Liver (tissue), 9 donors: ENCODE measurements around the gene GLMP. TPM values are rescaled to one million over a fixed set of nuclear protein-coding genes. Genes with fewer than 3 reads are reported as not detected.

Experiments used
- DNase-seq: peaks from one replicate; pipeline ENCODE4 v3.0.0-alpha.2; 2017; ENCODE audit warnings: low spot score
- H3K27ac ChIP-seq, 2 donors: one replicate each; pipeline ENCODE4 v1.7.0; 2013; ENCODE audit warnings: inconsistent platforms in 2 of 2, low read length in 2 of 2, control low read depth in 1 of 2, low read depth in 1 of 2, mild to moderate bottlenecking in 1 of 2
- H3K27me3 ChIP-seq, 4 donors: one replicate each; pipeline versions ENCODE4 v1.6.1 to v1.7.0; 2013; ENCODE audit warnings: low read length in 3 of 4, inconsistent platforms in 1 of 4, mild to moderate bottlenecking in 1 of 4, moderate library complexity in 1 of 4; ENCODE audit not compliant: control insufficient read depth in 4 of 4, insufficient read depth in 4 of 4
- H3K36me3 ChIP-seq, 4 donors: one replicate each; pipeline versions ENCODE4 v1.6.1 to v1.7.0; 2013; ENCODE audit warnings: low read length in 3 of 4, mild to moderate bottlenecking in 3 of 4, low read depth in 1 of 4, moderate library complexity in 1 of 4; ENCODE audit not compliant: control insufficient read depth in 4 of 4, insufficient read depth in 3 of 4
- H3K4me1 ChIP-seq, 4 donors: one replicate each; pipeline versions ENCODE4 v1.6.1 to v1.7.0; 2013; ENCODE audit warnings: low read length in 3 of 4, mild to moderate bottlenecking in 3 of 4, moderate library complexity in 1 of 4; ENCODE audit not compliant: control insufficient read depth in 4 of 4, insufficient read depth in 4 of 4
- H3K4me3 ChIP-seq, 3 donors: one replicate each; pipeline versions ENCODE4 v1.6.1 to v1.7.0; 2013; ENCODE audit warnings: low read length in 3 of 3, control low read depth in 1 of 3, low read depth in 1 of 3, mild to moderate bottlenecking in 1 of 3
- H3K9ac ChIP-seq, 2 donors: one replicate each; pipeline ENCODE4 v1.7.0; 2013; ENCODE audit warnings: low read length in 2 of 2, mild to moderate bottlenecking in 2 of 2, moderate library complexity in 2 of 2, control low read depth in 1 of 2, low read depth in 1 of 2
- H3K9me3 ChIP-seq, 4 donors: one replicate each; pipeline versions ENCODE4 v1.6.1 to v1.7.0; 2013; ENCODE audit warnings: low read length in 3 of 4; ENCODE audit not compliant: control insufficient read depth in 4 of 4
- EGR1 ChIP-seq, 2 donors: IDR thresholded peaks; 2 replicates each; pipeline ENCODE4 v1.6.1; 2016 to 2018; ENCODE audit warnings: antibody characterized with exemption in 2 of 2, low read depth in 2 of 2
- FOXA1 ChIP-seq: IDR thresholded peaks from 2 replicates; pipeline ENCODE4 v1.6.1; 2016; ENCODE audit warnings: antibody characterized with exemption
- GABPA ChIP-seq, 2 donors: IDR thresholded peaks in 1 of 2; conservative IDR thresholded peaks in 1 of 2; 2 replicates each; pipeline ENCODE4 v1.6.1; 2016; ENCODE audit warnings: antibody characterized with exemption in 2 of 2, mild to moderate bottlenecking in 1 of 2, moderate library complexity in 1 of 2
- HNF4A ChIP-seq, 2 donors: conservative IDR thresholded peaks; 2 replicates each; pipeline ENCODE4 v1.6.1; 2016; ENCODE audit warnings: antibody characterized with exemption in 2 of 2, mild to moderate bottlenecking in 2 of 2
- HNF4G ChIP-seq: IDR thresholded peaks from 2 replicates; pipeline ENCODE4 v1.6.1; 2016; ENCODE audit warnings: antibody characterized with exemption
- JUND ChIP-seq, 2 donors: IDR thresholded peaks; 2 replicates each; pipeline ENCODE4 v1.6.1; 2016; ENCODE audit warnings: antibody characterized with exemption in 2 of 2
- NR2F2 ChIP-seq: IDR thresholded peaks from 2 replicates; pipeline ENCODE4 v1.6.1; 2016; ENCODE audit warnings: antibody characterized with exemption
- RXRA ChIP-seq, 2 donors: IDR thresholded peaks; 2 replicates each; pipeline ENCODE4 v1.6.1; 2017 to 2018; ENCODE audit warnings: antibody characterized with exemption in 2 of 2, mild to moderate bottlenecking in 1 of 2
- TAF1 ChIP-seq: conservative IDR thresholded peaks from 2 replicates; pipeline ENCODE4 v1.6.1; 2016; ENCODE audit warnings: antibody characterized with exemption, mild to moderate bottlenecking
- YY1 ChIP-seq: IDR thresholded peaks from 2 replicates; pipeline ENCODE4 v1.6.1; 2016; ENCODE audit warnings: antibody characterized with exemption, mild to moderate bottlenecking
- WGBS: extraction: QIAGEN DNeasy Blood & Tissue Kit; methylation state at CpG from one replicate; pipeline ENCODE4 v1.1.7; 2013; 5-methylcytosine and 5-hydroxymethylcytosine counted together
- polyA plus RNA-seq, 2 donors: library from polyadenylated mRNA; stranded (reverse) in 1 of 2; unstranded in 1 of 2; fragments of 200-250 nt in 1 of 2; fragments of >200 nt in 1 of 2; fragmentation: Nextera tagmentation in 1 of 2; extraction: Ambion mirVana in 1 of 2; gene quantifications; one replicate each; pipeline versions ENCODE4 v1.2.1 to v1.2.3, GENCODE V29; 2013 to 2015
- total RNA-seq, 2 donors: library from RNA; depleted of rRNA; stranded (reverse); fragments of >200 nt; gene quantifications; one replicate each; pipeline ENCODE4 v1.2.3, GENCODE V29; 2014
- TF ChIP-seq, protein P1 (sequence below): IDR thresholded peaks from 2 replicates; pipeline ENCODE4 v1.6.1; 2016; ENCODE audit warnings: antibody characterized with exemption
- TF ChIP-seq, protein P2 (sequence below): IDR thresholded peaks from 2 replicates; pipeline ENCODE4 v1.6.1; 2016; ENCODE audit warnings: antibody characterized with exemption
- TF ChIP-seq, protein P3 (sequence below): IDR thresholded peaks from 2 replicates; pipeline ENCODE4 v1.6.1; 2016; ENCODE audit warnings: antibody characterized with exemption, mild to moderate bottlenecking
- TF ChIP-seq, protein P4 (sequence below): IDR thresholded peaks from 2 replicates; pipeline ENCODE4 v1.6.1; 2016; ENCODE audit warnings: antibody characterized with exemption
- donor health status: healthy.
- donor health status: healthy.
- donor health status: healthy.
- donor health status: healthy.
- donor health status: healthy.

Gene GLMP
- total and polyA plus RNA-seq, 4 donors = 26.5 to 51.4 (median 39.0) TPM

DNA sequence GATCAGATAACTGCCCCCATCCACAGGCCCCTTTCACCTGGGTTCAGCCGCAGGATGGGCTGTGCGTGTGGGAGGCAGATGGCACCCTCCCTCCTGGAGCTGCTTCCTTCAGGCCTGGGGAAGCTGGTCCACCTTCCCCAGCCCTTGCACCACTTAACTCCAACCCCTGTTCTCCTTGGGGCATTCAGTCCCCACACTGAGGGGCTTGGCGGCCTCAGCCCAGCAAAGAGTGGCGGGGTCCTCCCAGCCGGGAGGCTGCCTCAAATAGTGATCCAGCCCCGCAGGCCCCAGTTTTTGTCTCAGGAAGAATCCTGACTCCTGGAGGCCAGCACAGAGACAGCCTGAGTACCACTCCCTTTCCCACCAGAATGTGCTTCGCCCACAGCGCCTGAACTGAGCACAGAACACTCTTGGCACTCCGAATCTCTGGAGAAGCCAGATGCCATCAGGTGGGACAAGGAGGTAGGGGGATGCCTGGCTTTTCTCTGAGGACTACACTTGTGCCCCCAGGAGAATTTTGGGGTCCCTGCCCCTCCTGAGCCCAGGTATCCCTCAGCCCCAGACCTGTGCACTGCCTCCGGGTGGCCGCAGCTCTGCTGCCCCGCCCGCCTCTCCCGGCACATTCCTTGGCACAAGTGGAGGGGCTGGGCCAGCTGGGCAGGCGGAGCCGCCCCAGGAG, 48.6 kb downstream of the GLMP start:
- 53% methylated on average over 16 of the region's 16 CpGs for WGBS
- Histone ChIP-seq H3K9me3 (no peaks in the 10 kb centered on the region), H3K4me1 (peaks cover 4 to 17% (median 9%) of the 10 kb centered on the region in 4 donors), H3K27me3 (no peaks in the 10 kb centered on the region), H3K4me3 (no peak overlapping the region), H3K27ac (no peak overlapping the region), H3K9ac (no peak overlapping the region), H3K36me3 (peaks cover 5 to 38% (median 21%) of the 10 kb centered on the region in 4 donors)
- TF ChIP-seq YY1 = no peak
- TF ChIP-seq EGR1 (IDR thresholded peaks at IDR 0.05; ENCODE audit: low read depth in 2 of 2) = no peak
- TF ChIP-seq, protein P1, sequence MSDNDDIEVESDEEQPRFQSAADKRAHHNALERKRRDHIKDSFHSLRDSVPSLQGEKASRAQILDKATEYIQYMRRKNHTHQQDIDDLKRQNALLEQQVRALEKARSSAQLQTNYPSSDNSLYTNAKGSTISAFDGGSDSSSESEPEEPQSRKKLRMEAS = no peak
- no peak for TF ChIP-seq TAF1
- no peak for TF ChIP-seq RXRA (IDR thresholded peaks at IDR 0.05)
- TF ChIP-seq, protein P2, sequence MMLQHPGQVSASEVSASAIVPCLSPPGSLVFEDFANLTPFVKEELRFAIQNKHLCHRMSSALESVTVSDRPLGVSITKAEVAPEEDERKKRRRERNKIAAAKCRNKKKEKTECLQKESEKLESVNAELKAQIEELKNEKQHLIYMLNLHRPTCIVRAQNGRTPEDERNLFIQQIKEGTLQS = no peak
- TF ChIP-seq, protein P3, sequence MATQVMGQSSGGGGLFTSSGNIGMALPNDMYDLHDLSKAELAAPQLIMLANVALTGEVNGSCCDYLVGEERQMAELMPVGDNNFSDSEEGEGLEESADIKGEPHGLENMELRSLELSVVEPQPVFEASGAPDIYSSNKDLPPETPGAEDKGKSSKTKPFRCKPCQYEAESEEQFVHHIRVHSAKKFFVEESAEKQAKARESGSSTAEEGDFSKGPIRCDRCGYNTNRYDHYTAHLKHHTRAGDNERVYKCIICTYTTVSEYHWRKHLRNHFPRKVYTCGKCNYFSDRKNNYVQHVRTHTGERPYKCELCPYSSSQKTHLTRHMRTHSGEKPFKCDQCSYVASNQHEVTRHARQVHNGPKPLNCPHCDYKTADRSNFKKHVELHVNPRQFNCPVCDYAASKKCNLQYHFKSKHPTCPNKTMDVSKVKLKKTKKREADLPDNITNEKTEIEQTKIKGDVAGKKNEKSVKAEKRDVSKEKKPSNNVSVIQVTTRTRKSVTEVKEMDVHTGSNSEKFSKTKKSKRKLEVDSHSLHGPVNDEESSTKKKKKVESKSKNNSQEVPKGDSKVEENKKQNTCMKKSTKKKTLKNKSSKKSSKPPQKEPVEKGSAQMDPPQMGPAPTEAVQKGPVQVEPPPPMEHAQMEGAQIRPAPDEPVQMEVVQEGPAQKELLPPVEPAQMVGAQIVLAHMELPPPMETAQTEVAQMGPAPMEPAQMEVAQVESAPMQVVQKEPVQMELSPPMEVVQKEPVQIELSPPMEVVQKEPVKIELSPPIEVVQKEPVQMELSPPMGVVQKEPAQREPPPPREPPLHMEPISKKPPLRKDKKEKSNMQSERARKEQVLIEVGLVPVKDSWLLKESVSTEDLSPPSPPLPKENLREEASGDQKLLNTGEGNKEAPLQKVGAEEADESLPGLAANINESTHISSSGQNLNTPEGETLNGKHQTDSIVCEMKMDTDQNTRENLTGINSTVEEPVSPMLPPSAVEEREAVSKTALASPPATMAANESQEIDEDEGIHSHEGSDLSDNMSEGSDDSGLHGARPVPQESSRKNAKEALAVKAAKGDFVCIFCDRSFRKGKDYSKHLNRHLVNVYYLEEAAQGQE = no peak
- TF ChIP-seq JUND (IDR thresholded peaks at IDR 0.05) = no peak
- TF ChIP-seq GABPA (IDR thresholded peaks at IDR 0.05 in 1 of 2, conservative IDR thresholded peaks at IDR 0.05 in 1 of 2) = no peak
- no peak for TF ChIP-seq HNF4G
- TF ChIP-seq FOXA1 = no peak
- TF ChIP-seq, protein P4, sequence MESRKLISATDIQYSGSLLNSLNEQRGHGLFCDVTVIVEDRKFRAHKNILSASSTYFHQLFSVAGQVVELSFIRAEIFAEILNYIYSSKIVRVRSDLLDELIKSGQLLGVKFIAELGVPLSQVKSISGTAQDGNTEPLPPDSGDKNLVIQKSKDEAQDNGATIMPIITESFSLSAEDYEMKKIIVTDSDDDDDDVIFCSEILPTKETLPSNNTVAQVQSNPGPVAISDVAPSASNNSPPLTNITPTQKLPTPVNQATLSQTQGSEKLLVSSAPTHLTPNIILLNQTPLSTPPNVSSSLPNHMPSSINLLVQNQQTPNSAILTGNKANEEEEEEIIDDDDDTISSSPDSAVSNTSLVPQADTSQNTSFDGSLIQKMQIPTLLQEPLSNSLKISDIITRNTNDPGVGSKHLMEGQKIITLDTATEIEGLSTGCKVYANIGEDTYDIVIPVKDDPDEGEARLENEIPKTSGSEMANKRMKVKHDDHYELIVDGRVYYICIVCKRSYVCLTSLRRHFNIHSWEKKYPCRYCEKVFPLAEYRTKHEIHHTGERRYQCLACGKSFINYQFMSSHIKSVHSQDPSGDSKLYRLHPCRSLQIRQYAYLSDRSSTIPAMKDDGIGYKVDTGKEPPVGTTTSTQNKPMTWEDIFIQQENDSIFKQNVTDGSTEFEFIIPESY = no peak
- no peak for TF ChIP-seq HNF4A (conservative IDR thresholded peaks at IDR 0.05)
- DNase-seq = no peak

DNA sequence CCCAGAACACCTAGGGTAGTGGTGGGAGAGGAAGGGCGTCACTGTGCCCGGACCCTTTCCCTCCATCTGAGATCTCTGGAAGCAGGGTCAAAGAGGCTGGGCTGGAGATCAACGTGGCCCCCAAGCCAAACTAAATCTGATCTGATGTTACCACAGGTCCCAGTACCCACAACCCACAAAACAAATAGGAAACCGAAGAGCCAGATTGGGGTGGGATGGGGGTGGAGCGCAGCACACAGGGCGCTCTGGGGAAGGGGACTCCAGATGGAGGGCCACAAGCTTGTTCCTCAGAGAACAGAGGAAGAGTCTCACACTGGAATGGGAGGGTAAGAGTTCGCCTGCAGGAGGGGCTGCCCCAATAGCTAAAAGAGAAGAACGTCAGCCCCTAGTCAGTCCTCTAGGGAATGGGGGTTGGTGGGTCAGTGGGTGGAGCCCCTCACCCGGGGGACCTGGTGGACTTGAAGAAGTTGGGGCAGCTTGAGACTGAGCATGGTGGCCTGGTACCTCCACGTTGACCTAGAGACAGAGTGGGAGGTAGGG, 49.2 kb downstream of the GLMP start:
- peaks cover 5 to 32% (median 16%) of the 10 kb centered on the region in 4 donors for H3K36me3 ChIP-seq
- no peaks in the 10 kb centered on the region for H3K9me3 ChIP-seq
- H3K27me3 ChIP-seq = no peaks in the 10 kb centered on the region
- WGBS = 46% methylated on average over 10 of the region's 10 CpGs
- no peak for DNase-seq
- peaks cover 4 to 17% (median 9%) of the 10 kb centered on the region in 4 donors for H3K4me1 ChIP-seq
- no peak for TF ChIP-seq FOXA1
- TF ChIP-seq NR2F2 = no peak
- H3K9ac ChIP-seq = no peak overlapping the region
- peak overlapping the region in 1 of 3 donors; percentile 32 for H3K4me3 ChIP-seq
- no peak overlapping the region for H3K27ac ChIP-seq
